SK-N-SH (cell line): ENCODE data around the gene PDGFC. TPM values are rescaled to one million over a fixed set of nuclear protein-coding genes. Genes with fewer than 3 reads are reported as not detected.
A peak's percentile ranks its signal among the peaks of the same experiment; 100 is the strongest.

Experiments
- CTCF ChIA-PET: fragments of 300-600, 350-600 bp; formaldehyde crosslinking; extraction: SDS; loops from one replicate; lab custom pipeline; 2021; lab: Yijun Ruan, JAX
- POLR2A ChIA-PET: fragments of 350-600 bp; sonication (Branson Sonifier 250); formaldehyde crosslinking; extraction: SDS; loops from one replicate; lab custom pipeline; 2020; ENCODE audit warnings: antibody characterized with exemption, inconsistent platforms; lab: Yijun Ruan, JAX
- DNase-seq: peaks from one replicate; pipeline ENCODE4 v3.0.0; 2012
- H2AFZ ChIP-seq: fragments of 200-600 bp; sonication (generic); 2 replicates; pipeline ENCODE4 v1.8.1; 2016; ENCODE audit warnings: antibody characterized with exemption, mild to moderate bottlenecking, low read depth
- H3F3A ChIP-seq: fragments of 200-600 bp; sonication (generic); replicated peaks from 2 replicates; pipeline ENCODE3; 2016; ENCODE audit warnings: antibody characterized with exemption, mild to moderate bottlenecking; ENCODE audit not compliant: insufficient read depth
- H3K27ac ChIP-seq, 2 experiments: fragments of 200-500 bp in 1 of 2; fragments of 200-600 bp in 1 of 2; sonication (Bioruptor generic) in 1 of 2; sonication (generic), shearing (Covaris generic) in 1 of 2; 2 replicates each; pipeline versions ENCODE4 v1.5.1 to v1.6.1; 2014 to 2016; ENCODE audit warnings: low read depth in 2 of 2, inconsistent platforms in 1 of 2, low read length in 1 of 2, mild to moderate bottlenecking in 1 of 2, mixed read lengths in 1 of 2
- H3K27me3 ChIP-seq: fragments of 200-600 bp; sonication (generic), shearing (Covaris generic); 2 replicates; pipeline ENCODE4 v1.6.1; 2016; ENCODE audit warnings: mixed run types; ENCODE audit not compliant: insufficient read depth
- H3K36me3 ChIP-seq, 2 experiments: fragments of 200-500 bp in 1 of 2; fragments of 200-600 bp in 1 of 2; sonication (Bioruptor generic) in 1 of 2; sonication (generic) in 1 of 2; replicated peaks in 1 of 2; 2 replicates each; pipeline versions ENCODE3 to v1.5.1; 2014 to 2016; ENCODE audit warnings: low read length in 1 of 2, mild to moderate bottlenecking in 1 of 2; ENCODE audit not compliant: insufficient read depth in 2 of 2, control insufficient read depth in 1 of 2
- H3K4me1 ChIP-seq, 2 experiments: fragments of 200-500 bp in 1 of 2; fragments of 200-600 bp in 1 of 2; sonication (Bioruptor generic) in 1 of 2; sonication (generic), shearing (Covaris generic) in 1 of 2; 2 replicates each; pipeline versions ENCODE4 v1.5.1 to v1.6.1; 2014 to 2016; ENCODE audit warnings: low read depth in 1 of 2, low read length in 1 of 2, mixed run types in 1 of 2; ENCODE audit not compliant: insufficient read depth in 2 of 2, control insufficient read depth in 1 of 2
- H3K4me2 ChIP-seq: fragments of 200-600 bp; sonication (generic), shearing (Covaris generic); 2 replicates; pipeline ENCODE4 v1.6.1; 2017; ENCODE audit warnings: mixed run types
- H3K4me3 ChIP-seq, 2 experiments: fragments of 200-500 bp in 1 of 2; fragments of 200-600 bp in 1 of 2; sonication (Bioruptor generic) in 1 of 2; sonication (generic), shearing (Covaris generic) in 1 of 2; 2 replicates each; pipeline versions ENCODE4 v1.5.1 to v1.8.1; 2014 to 2016; ENCODE audit warnings: low read depth in 2 of 2, inconsistent platforms in 1 of 2, low read length in 1 of 2, mild to moderate bottlenecking in 1 of 2, mixed read lengths in 1 of 2, moderate library complexity in 1 of 2
- H3K79me2 ChIP-seq: fragments of 200-600 bp; sonication (generic); 2 replicates; pipeline ENCODE4 v1.8.1; 2017; ENCODE audit warnings: mild to moderate bottlenecking; ENCODE audit not compliant: insufficient read depth
- H3K9ac ChIP-seq: fragments of 200-600 bp; sonication (generic); 2 replicates; pipeline ENCODE4 v1.6.1; 2017; ENCODE audit warnings: mixed run types
- H3K9me2 ChIP-seq: fragments of 200-600 bp; sonication (generic); 2 replicates; pipeline ENCODE4 v1.6.1; 2017; ENCODE audit warnings: mixed run types
- H3K9me3 ChIP-seq: fragments of 200-600 bp; sonication (generic); 2 replicates; pipeline ENCODE4 v1.6.1; 2017; ENCODE audit warnings: mixed run types, mild to moderate bottlenecking, moderate library complexity
- H4K20me1 ChIP-seq: fragments of 200-600 bp; sonication (generic); 2 replicates; pipeline ENCODE4 v1.6.1; 2017; ENCODE audit warnings: mild to moderate bottlenecking, mixed run types; ENCODE audit not compliant: insufficient read depth
- CHD2 ChIP-seq: fragments of 150-350 bp; IDR thresholded peaks from 2 replicates; pipeline ENCODE4 v1.6.1; 2018; ENCODE audit warnings: low read length; ENCODE audit not compliant: partially characterized antibody
- EP300 ChIP-seq, 2 experiments: IDR thresholded peaks; 2 replicates each; pipeline versions ENCODE4 v1.4.0 to v1.6.1; 2012; ENCODE audit warnings: borderline replicate concordance in 1 of 2, low read depth in 1 of 2, low read length in 1 of 2
- FOSL2 ChIP-seq: IDR thresholded peaks from 2 replicates; pipeline ENCODE4 v1.4.0; 2012; ENCODE audit warnings: low read depth, mild to moderate bottlenecking, moderate library complexity, borderline replicate concordance
- FOXM1 ChIP-seq: IDR thresholded peaks from 2 replicates; pipeline ENCODE4 v1.4.0; 2012; ENCODE audit warnings: low read depth, mild to moderate bottlenecking
- JUND ChIP-seq: IDR thresholded peaks from 2 replicates; pipeline ENCODE4 v1.4.0; 2012
- MEF2A ChIP-seq: IDR thresholded peaks from 2 replicates; pipeline ENCODE4 v1.4.0; 2012; ENCODE audit warnings: low read depth, borderline replicate concordance
- MXI1 ChIP-seq: IDR thresholded peaks from 2 replicates; pipeline ENCODE4 v1.6.1; 2012; ENCODE audit warnings: mild to moderate bottlenecking, low read depth, low read length, improper control_type of control experiment
- NFIC ChIP-seq: IDR thresholded peaks from 2 replicates; pipeline ENCODE4 v1.4.0; 2012; ENCODE audit warnings: borderline replicate concordance
- RCOR1 ChIP-seq: fragments of 150-350 bp; IDR thresholded peaks from 2 replicates; pipeline ENCODE4 v1.6.1; 2017; ENCODE audit warnings: antibody characterized with exemption, low read length
- RXRA ChIP-seq: IDR thresholded peaks from 2 replicates; pipeline ENCODE4 v1.4.0; 2012; ENCODE audit warnings: low read depth, mild to moderate bottlenecking, borderline replicate concordance
- SMC3 ChIP-seq: IDR thresholded peaks from 2 replicates; pipeline ENCODE4 v1.6.1; 2012; ENCODE audit warnings: low read depth, low read length, improper control_type of control experiment
- TAF1 ChIP-seq: IDR thresholded peaks from 2 replicates; pipeline ENCODE4 v1.6.1; 2012; ENCODE audit warnings: low read depth, mild to moderate bottlenecking, low read length, moderate library complexity, borderline replicate concordance
- TCF12 ChIP-seq: IDR thresholded peaks from 2 replicates; pipeline ENCODE4 v1.4.0; 2012
- TEAD4 ChIP-seq: IDR thresholded peaks from 2 replicates; pipeline ENCODE4 v1.4.0; 2012; ENCODE audit warnings: mild to moderate bottlenecking, borderline replicate concordance; ENCODE audit not compliant: insufficient read depth
- USF2 ChIP-seq: fragments of 150-350 bp; IDR thresholded peaks from 2 replicates; pipeline ENCODE4 v1.6.1; 2017; ENCODE audit warnings: antibody characterized with exemption, low read length, low read depth, borderline replicate concordance
- ZBTB33 ChIP-seq: IDR thresholded peaks from 2 replicates; pipeline ENCODE4 v1.4.0; 2012; ENCODE audit warnings: low read depth, borderline replicate concordance
- WGBS: methylation state at CpG from one replicate; pipeline ENCODE4 v1.1.6; 2017; ENCODE audit warnings: low lambda C conversion rate; 5-methylcytosine and 5-hydroxymethylcytosine counted together
- polyA plus RNA-seq, 3 experiments: library from polyadenylated mRNA; depleted of rRNA; stranded (reverse); fragments of >200 nt; gene quantifications; 2 replicates each; pipeline ENCODE4 v1.2.3, GENCODE V29; 2012
- TF ChIP-seq, protein P1 (sequence below): IDR thresholded peaks from 2 replicates; pipeline ENCODE4; 2012
- TF ChIP-seq, protein P2 (sequence below): IDR thresholded peaks from 2 replicates; pipeline ENCODE4 v1.4.0; 2012; ENCODE audit warnings: low read depth

PDGFC gene
- polyA plus RNA-seq, 1 of the 3 experiments (the other 2 are of a cell fraction) = 29.8 TPM

DNA sequence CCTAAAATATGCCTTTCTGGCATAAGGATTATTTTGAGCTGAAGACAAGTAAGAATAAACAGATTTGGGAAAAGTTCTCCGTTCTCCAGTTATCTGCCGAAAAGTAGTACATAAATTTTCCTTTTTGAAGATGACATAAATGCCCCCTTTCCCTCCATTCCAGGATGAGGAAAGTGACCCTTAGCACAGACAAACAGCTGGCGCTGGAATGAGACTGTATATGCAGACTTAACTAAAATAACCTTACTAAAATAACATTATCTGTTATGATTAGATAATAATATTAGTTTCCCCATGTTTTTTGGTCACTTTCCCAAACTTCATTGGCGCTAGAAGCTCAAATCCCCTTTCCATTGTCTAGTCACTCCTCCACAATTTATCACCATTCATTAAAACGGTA lies 21.5 kb downstream of the PDGFC start:
- H3K4me1 ChIP-seq = peaks cover 0 to 63% of the 10 kb centered on the region in 2 experiments
- H3K4me3 ChIP-seq = peak overlapping the region in 1 of 2 experiments; percentile 28; a peak in 2 of 4 replicates
- H3K4me2 ChIP-seq = peak overlapping the region; percentile 47
- H3K9me2 ChIP-seq = no peaks in the 10 kb centered on the region
- H3F3A ChIP-seq = peaks cover 42% of the 10 kb centered on the region
- 0 out of 2 replicates have a peak overlapping the region, but pooled peaks have one; percentile 2 for H2AFZ ChIP-seq
- H3K9ac ChIP-seq = peak overlapping the region; percentile 48
- H3K27ac ChIP-seq = peak overlapping the region; percentile 71 to 95; a peak in 3 of 4 replicates
- H4K20me1 ChIP-seq = no peaks in the 10 kb centered on the region
- peaks cover 89% of the 10 kb centered on the region for H3K79me2 ChIP-seq
- ChIA-PET POLR2A (no interaction called here), CTCF (interaction anchor here (1.5 kb wide), 1 partner anchor 18 kb away, joined by 6 read pairs; no protein-coding TSS in a partner anchor)
- TF ChIP-seq MEF2A = no peak
- TF ChIP-seq, protein P1, sequence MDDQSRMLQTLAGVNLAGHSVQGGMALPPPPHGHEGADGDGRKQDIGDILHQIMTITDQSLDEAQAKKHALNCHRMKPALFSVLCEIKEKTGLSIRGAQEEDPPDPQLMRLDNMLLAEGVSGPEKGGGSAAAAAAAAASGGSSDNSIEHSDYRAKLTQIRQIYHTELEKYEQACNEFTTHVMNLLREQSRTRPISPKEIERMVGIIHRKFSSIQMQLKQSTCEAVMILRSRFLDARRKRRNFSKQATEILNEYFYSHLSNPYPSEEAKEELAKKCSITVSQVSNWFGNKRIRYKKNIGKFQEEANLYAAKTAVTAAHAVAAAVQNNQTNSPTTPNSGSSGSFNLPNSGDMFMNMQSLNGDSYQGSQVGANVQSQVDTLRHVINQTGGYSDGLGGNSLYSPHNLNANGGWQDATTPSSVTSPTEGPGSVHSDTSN = no peak
- TF ChIP-seq RCOR1 = no peak
- no peak for TF ChIP-seq SMC3
- no peak for TF ChIP-seq CHD2
- TF ChIP-seq USF2 = no peak
- no peak for TF ChIP-seq MXI1
- TF ChIP-seq ZBTB33 = no peak
- TF ChIP-seq TCF12 = no peak
- H3K27me3 ChIP-seq = no peaks in the 10 kb centered on the region
- 40% methylated on average over 5 of the region's 5 CpGs for WGBS
- no peak for DNase-seq
- no peaks in the 10 kb centered on the region for H3K9me3 ChIP-seq
- no peaks in the 10 kb centered on the region for H3K36me3 ChIP-seq

DNA sequence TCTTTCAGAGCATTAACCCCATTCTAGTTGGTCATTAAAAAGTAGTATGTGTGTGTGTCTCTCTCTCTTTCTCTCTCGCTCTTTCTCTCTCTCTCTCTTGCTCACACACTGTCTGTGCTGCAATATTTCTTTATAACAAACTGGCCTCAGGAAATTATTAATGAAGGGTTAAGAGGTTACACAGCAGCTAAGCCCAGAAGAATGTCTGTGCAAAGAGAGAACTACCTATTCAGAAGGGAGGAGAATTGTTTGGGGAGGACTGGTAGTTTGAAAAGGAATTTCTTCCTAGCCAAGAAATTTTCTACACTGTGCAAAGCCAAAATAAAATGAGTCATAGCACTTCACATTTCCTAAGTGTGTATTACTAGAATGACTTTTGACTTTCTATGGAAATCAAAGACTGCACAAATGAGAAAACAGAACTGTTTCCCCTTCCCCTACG lies 22.2 kb downstream of the PDGFC start:
- H3K9ac ChIP-seq = peak overlapping the region; percentile 48
- peak overlapping the region; percentile 71 to 95 for H3K27ac ChIP-seq
- 5% methylated on average over 2 of the region's 2 CpGs for WGBS
- H3K36me3 ChIP-seq = no peaks in the 10 kb centered on the region
- peak overlapping the region in 1 of 2 experiments; percentile 28; a peak in 2 of 4 replicates for H3K4me3 ChIP-seq
- H3K4me2 ChIP-seq = peak overlapping the region; percentile 47
- no peaks in the 10 kb centered on the region for H3K9me3 ChIP-seq
- peaks cover 88% of the 10 kb centered on the region for H3K79me2 ChIP-seq
- no peaks in the 10 kb centered on the region for H3K9me2 ChIP-seq
- peaks cover 0 to 63% of the 10 kb centered on the region in 2 experiments; a peak in 3 of 4 replicates for H3K4me1 ChIP-seq
- ChIA-PET POLR2A (no interaction called here), CTCF (interaction anchor here (1.5 kb wide), 1 partner anchor 19 kb away, joined by 6 read pairs; no protein-coding TSS in a partner anchor)
- H4K20me1 ChIP-seq = no peaks in the 10 kb centered on the region
- peaks cover 48% of the 10 kb centered on the region for H3F3A ChIP-seq
- no peak overlapping the region for H2AFZ ChIP-seq
- H3K27me3 ChIP-seq = no peaks in the 10 kb centered on the region
- no peak for DNase-seq
- TF ChIP-seq, protein P2, sequence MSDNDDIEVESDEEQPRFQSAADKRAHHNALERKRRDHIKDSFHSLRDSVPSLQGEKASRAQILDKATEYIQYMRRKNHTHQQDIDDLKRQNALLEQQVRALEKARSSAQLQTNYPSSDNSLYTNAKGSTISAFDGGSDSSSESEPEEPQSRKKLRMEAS = peak; percentile 49; the same call in 1 of the 2 replicates
- TF ChIP-seq, protein P1 = peak; percentile 76
- TF ChIP-seq EP300 (IDR thresholded peaks at IDR 0.05; ENCODE audit: borderline replicate concordance in 1 of 2, low read depth in 1 of 2, low read length in 1 of 2) (peak; percentile 24 to 89; a peak in 3 of 4 replicates), RXRA (peak; percentile 92), FOXM1 (peak; percentile 66; the same call in 1 of the 2 replicates), JUND (peak; percentile 77), ZBTB33 (0 out of 2 replicates have a peak, but pooled peaks have one; percentile 56), MXI1 (no peak), TAF1 (no peak), TCF12 (peak; percentile 82), FOSL2 (peak; percentile 86), RCOR1 (no peak), CHD2 (no peak), NFIC (peak; percentile 81), TEAD4 (peak; percentile 87)
